NT2/D1 (cell line): ENCODE results near the gene C20orf141.

Experiments used
- DNase-seq: peaks from one replicate; pipeline ENCODE4 v3.0.0-alpha.2; 2011; ENCODE audit warnings: low read depth, low spot score
- H3K27me3 ChIP-seq: 2 replicates; pipeline ENCODE4 v1.6.0; 2011; ENCODE audit warnings: mild to moderate bottlenecking; ENCODE audit not compliant: insufficient read length, insufficient read depth
- H3K36me3 ChIP-seq: 2 replicates; pipeline ENCODE4 v1.6.1; 2011; ENCODE audit warnings: mild to moderate bottlenecking, low read length, mixed read lengths; ENCODE audit not compliant: insufficient read depth, insufficient read length
- H3K4me1 ChIP-seq: 2 replicates; pipeline ENCODE4 v1.5.1; 2011; ENCODE audit not compliant: insufficient read depth, insufficient read length
- H3K4me3 ChIP-seq: 2 replicates; pipeline ENCODE4 v1.5.1; 2011; ENCODE audit warnings: low read depth; ENCODE audit not compliant: insufficient read length
- H3K9ac ChIP-seq: 2 replicates; pipeline ENCODE4 v1.6.0; 2011; ENCODE audit warnings: low read depth; ENCODE audit not compliant: insufficient read length
- H3K9me3 ChIP-seq: 2 replicates; pipeline ENCODE4 v1.5.1; 2011; ENCODE audit warnings: mild to moderate bottlenecking, low read length; ENCODE audit not compliant: insufficient read depth
- SUZ12 ChIP-seq: IDR thresholded peaks from 2 replicates; pipeline ENCODE4 v1.6.1; 2011; ENCODE audit not compliant: insufficient read length, insufficient read depth; ENCODE audit errors: extremely low read depth
- YY1 ChIP-seq: IDR thresholded peaks from 2 replicates; pipeline ENCODE4 v1.6.1; 2011; ENCODE audit not compliant: insufficient read length, insufficient read depth
- ZNF274 ChIP-seq: IDR thresholded peaks from 2 replicates; pipeline ENCODE4 v1.6.1; 2011; ENCODE audit warnings: mild to moderate bottlenecking, low read depth, low read length

Gene C20orf141

GRCh38 chr20:2816583-2817340, 2.0 kb downstream of the C20orf141 start:
- Histone ChIP-seq H3K36me3 (no peaks in the 10 kb centered on the region), H3K4me1 (peaks cover 10% of the 10 kb centered on the region), H3K9ac (no peak overlapping the region), H3K9me3 (no peaks in the 10 kb centered on the region), H3K4me3 (no peak overlapping the region), H3K27me3 (no peaks in the 10 kb centered on the region)
- TF ChIP-seq YY1 = no peak
- TF ChIP-seq ZNF274 = no peak
- TF ChIP-seq SUZ12 = no peak
- no peak for DNase-seq

GRCh38 chr20:2817341-2817726, 2.5 kb downstream of the C20orf141 start:
- H3K27me3 ChIP-seq = no peaks in the 10 kb centered on the region
- no peaks in the 10 kb centered on the region for H3K9me3 ChIP-seq
- no peak for TF ChIP-seq YY1
- H3K4me3 ChIP-seq = no peak overlapping the region
- H3K4me1 ChIP-seq = peaks cover 10% of the 10 kb centered on the region
- no peak for DNase-seq
- H3K9ac ChIP-seq = no peak overlapping the region
- H3K36me3 ChIP-seq = no peaks in the 10 kb centered on the region

GRCh38 chr20:2817891-2818595, 3.3 kb downstream of the C20orf141 start:
- Histone ChIP-seq H3K9ac (no peak overlapping the region), H3K27me3 (no peaks in the 10 kb centered on the region), H3K9me3 (no peaks in the 10 kb centered on the region), H3K4me3 (no peak overlapping the region), H3K36me3 (no peaks in the 10 kb centered on the region), H3K4me1 (peaks cover 10% of the 10 kb centered on the region)
- TF ChIP-seq SUZ12 (no peak), YY1 (no peak), ZNF274 (no peak)
- no peak for DNase-seq

- H3K9me3 ChIP-seq = no peaks in the 10 kb centered on the region
- no peak overlapping the region for H3K4me3 ChIP-seq
- no peak overlapping the region for H3K9ac ChIP-seq
- no peak for DNase-seq
- peaks cover 7% of the 10 kb centered on the region for H3K4me1 ChIP-seq
- H3K27me3 ChIP-seq = no peaks in the 10 kb centered on the region
- TF ChIP-seq YY1 (no peak), ZNF274 (no peak), SUZ12 (no peak)
- H3K36me3 ChIP-seq = no peaks in the 10 kb centered on the region
Measured at GRCh38 chr20:2820084-2820895, 5.5 kb downstream of the C20orf141 start.

- no peaks in the 10 kb centered on the region for H3K9me3 ChIP-seq
- TF ChIP-seq YY1 (no peak), ZNF274 (no peak), SUZ12 (no peak)
- H3K27me3 ChIP-seq = no peaks in the 10 kb centered on the region
- no peak overlapping the region for H3K9ac ChIP-seq
- peaks cover 4% of the 10 kb centered on the region for H3K4me1 ChIP-seq
- DNase-seq = no peak
- no peak overlapping the region for H3K4me3 ChIP-seq
- no peaks in the 10 kb centered on the region for H3K36me3 ChIP-seq
Measured at GRCh38 chr20:2820896-2821869, 6.4 kb downstream of the C20orf141 start.

GRCh38 chr20:2822073-2822472, 7.3 kb downstream of the C20orf141 start:
- H3K4me1 ChIP-seq = peaks cover 4% of the 10 kb centered on the region
- no peaks in the 10 kb centered on the region for H3K27me3 ChIP-seq
- DNase-seq = no peak
- no peaks in the 10 kb centered on the region for H3K9me3 ChIP-seq
- TF ChIP-seq YY1 (no peak), SUZ12 (no peak), ZNF274 (no peak)
- H3K36me3 ChIP-seq = no peaks in the 10 kb centered on the region
- no peak overlapping the region for H3K4me3 ChIP-seq
- no peak overlapping the region for H3K9ac ChIP-seq
